HG02943 (cell line): ENCODE measurements around the gene CLDN9.

ENCODE experiments used
- ATAC-seq: cut with Tn5 transposase; IDR thresholded peaks from one replicate; pipeline ENCODE4 v1.9.1; 2021; ENCODE audit warnings: mild to moderate bottlenecking, low read depth, moderate library complexity; ENCODE audit not compliant: unreplicated experiment

The CLDN9 gene

GRCh38 chr16:3015865-3016521, 3.3 kb downstream of the CLDN9 start:
- no peak for ATAC-seq

GRCh38 chr16:3017344-3017743, 4.6 kb downstream of the CLDN9 start:
- no peak for ATAC-seq

GRCh38 chr16:3017794-3018506, 5.2 kb downstream of the CLDN9 start, which contains the start of gene CLDN6:
Gene CLDN6, minus strand, starts transcription at chr16:3018183. Its CDS starts 2,162 bp downstream, at chr16:3016021.
- ATAC-seq, result no peak

GRCh38 chr16:3019594-3020246, 7.0 kb downstream of the CLDN9 start:
- ATAC-seq, result no peak

GRCh38 chr16:3020247-3020603, 7.5 kb downstream of the CLDN9 start, which contains the start of gene TNFRSF12A:
Gene TNFRSF12A, plus strand, starts transcription at chr16:3020368. Its CDS starts 30 bp downstream, at chr16:3020398.
- ATAC-seq, result no peak

- no peak for ATAC-seq
Observed at GRCh38 chr16:3020604-3021448, 8.1 kb downstream of the CLDN9 start.

- no peak for ATAC-seq
Observed at GRCh38 chr16:3021449-3022207, 8.9 kb downstream of the CLDN9 start.

- no peak for ATAC-seq
Observed at GRCh38 chr16:3022208-3022683, 9.5 kb downstream of the CLDN9 start.

- ATAC-seq, result no peak
Observed at GRCh38 chr16:3022684-3023414, 10.1 kb downstream of the CLDN9 start.

GRCh38 chr16:3023415-3023668, 10.6 kb downstream of the CLDN9 start:
- no peak for ATAC-seq

- ATAC-seq, result peak; percentile 70
Observed at GRCh38 chr16:3023669-3024478, 11.2 kb downstream of the CLDN9 start, which contains the start of the genes HCFC1R1 and THOC6. Gene HCFC1R1, minus strand, starts transcription at chr16:3023942. Its CDS starts 1 bp downstream, at chr16:3023941. Gene THOC6, plus strand, starts transcription at chr16:3024035. Its CDS starts 292 bp downstream, at chr16:3024327.

- no peak for ATAC-seq
Observed at GRCh38 chr16:3025032-3026002, 12.6 kb downstream of the CLDN9 start.

GRCh38 chr16:3026003-3026378, 13.3 kb downstream of the CLDN9 start:
- ATAC-seq, result no peak

GRCh38 chr16:3026609-3027488, 14.1 kb downstream of the CLDN9 start:
- no peak for ATAC-seq

GRCh38 chr16:3027489-3027795, 14.7 kb downstream of the CLDN9 start:
- no peak for ATAC-seq

- ATAC-seq, result no peak
Observed at GRCh38 chr16:3027983-3028715, 15.4 kb downstream of the CLDN9 start.
